A673 (cell line): ENCODE measurements around the gene MED12L.

ENCODE experiments used
- CTCF ChIP-seq: fragments of 300-800, 200-600 bp; sonication (generic); conservative IDR thresholded peaks from 2 replicates; pipeline ENCODE4 v1.5.1; 2017; ENCODE audit warnings: low read depth, mild to moderate bottlenecking, antibody characterized with exemption, low read length, moderate library complexity, mixed read lengths
- EZH2 ChIP-seq: fragments of 200-600 bp; sonication (generic); IDR thresholded peaks from 2 replicates; pipeline ENCODE4 v1.6.1; 2017; ENCODE audit warnings: borderline replicate concordance, low read depth, mild to moderate bottlenecking, mixed read lengths, antibody characterized with exemption, low read length; ENCODE audit not compliant: poor library complexity, severe bottlenecking

- TF ChIP-seq CTCF (no peak), EZH2 (no peak)
Observed at GRCh38 chr3:151443583-151443982, 358.1 kb downstream of the MED12L start.
